ENCODE results near the gene COQ4. TPM values are rescaled to one million over a fixed set of nuclear protein-coding genes. Genes with fewer than 3 reads are reported as not detected.
"Not testable (repeated sequence)": the region's sequence is repeated elsewhere in the genome, so short reads cannot be mapped to it uniquely, and the experiment has no call there.

COQ4 gene
- total RNA-seq, 1 experiment from 2014 or later = 38.7 TPM

GRCh38 chr9:128323212-128323730 lies 632 bp downstream of the COQ4 start:
- no peak for DNase-seq
- H3K36me3 ChIP-seq = peaks cover 7% of the 10 kb centered on the region; the same call in 1 of the 2 replicates
- H3K4me3 ChIP-seq = peak overlapping the region; percentile 69
- no peaks in the 10 kb centered on the region for H3K9me3 ChIP-seq (replicated peaks)
- no peaks in the 10 kb centered on the region for H3K4me1 ChIP-seq
- peak overlapping the region; percentile 71 for H3K27ac ChIP-seq
- no peaks in the 10 kb centered on the region for H3K27me3 ChIP-seq

- H3K27me3 ChIP-seq = no peaks in the 10 kb centered on the region
- H3K27ac ChIP-seq = no peak overlapping the region
- no peaks in the 10 kb centered on the region for H3K9me3 ChIP-seq (replicated peaks)
- H3K4me1 ChIP-seq = no peaks in the 10 kb centered on the region
- DNase-seq = no peak
- H3K36me3 ChIP-seq = peaks cover 7% of the 10 kb centered on the region; the same call in 1 of the 2 replicates
- peak overlapping the region; percentile 69 for H3K4me3 ChIP-seq
These were observed 1.2 kb downstream of the COQ4 start for GRCh38 chr9:128323791-128324190.

GRCh38 chr9:128324401-128324800 lies 1.8 kb downstream of the COQ4 start:
- Histone ChIP-seq H3K4me3 (no peak overlapping the region), H3K27me3 (no peaks in the 10 kb centered on the region), H3K27ac (no peak overlapping the region), H3K4me1 (no peaks in the 10 kb centered on the region), H3K36me3 (peaks cover 7% of the 10 kb centered on the region; the same call in 1 of the 2 replicates), H3K9me3 (replicated peaks) (no peaks in the 10 kb centered on the region)
- no peak for DNase-seq

- Histone ChIP-seq H3K9me3 (replicated peaks) (no peaks in the 10 kb centered on the region), H3K27me3 (no peaks in the 10 kb centered on the region), H3K4me3 (no peak overlapping the region), H3K4me1 (no peaks in the 10 kb centered on the region), H3K36me3 (peaks cover 7% of the 10 kb centered on the region; the same call in 1 of the 2 replicates), H3K27ac (no peak overlapping the region)
- DNase-seq = no peak
These were observed 3.0 kb downstream of the COQ4 start for GRCh38 chr9:128325629-128326028.

GRCh38 chr9:128333451-128333869 lies 10.8 kb downstream of the COQ4 start:
- no peak for DNase-seq
- H3K4me3 ChIP-seq = no peak overlapping the region
- H3K36me3 ChIP-seq = no peaks in the 10 kb centered on the region
- no peaks in the 10 kb centered on the region for H3K27me3 ChIP-seq
- H3K27ac ChIP-seq = no peak overlapping the region
- H3K4me1 ChIP-seq = no peaks in the 10 kb centered on the region
- no peaks in the 10 kb centered on the region for H3K9me3 ChIP-seq (replicated peaks)

GRCh38 chr9:128335161-128335560 lies 12.5 kb downstream of the COQ4 start:
- Histone ChIP-seq H3K27ac (no peak overlapping the region), H3K4me1 (no peaks in the 10 kb centered on the region), H3K27me3 (no peaks in the 10 kb centered on the region), H3K36me3 (no peaks in the 10 kb centered on the region), H3K4me3 (no peak overlapping the region), H3K9me3 (replicated peaks) (no peaks in the 10 kb centered on the region)
- DNase-seq = no peak

- Histone ChIP-seq H3K36me3 (no peaks in the 10 kb centered on the region), H3K4me3 (no peak overlapping the region), H3K4me1 (no peaks in the 10 kb centered on the region), H3K27ac (no peak overlapping the region), H3K27me3 (no peaks in the 10 kb centered on the region), H3K9me3 (replicated peaks) (no peaks in the 10 kb centered on the region)
- DNase-seq = no peak
These were observed 13.3 kb downstream of the COQ4 start for GRCh38 chr9:128335914-128336313.

GRCh38 chr9:128337936-128338335 lies 15.3 kb downstream of the COQ4 start:
- no peak overlapping the region for H3K27ac ChIP-seq
- H3K36me3 ChIP-seq = no peaks in the 10 kb centered on the region
- no peak overlapping the region for H3K4me3 ChIP-seq

GRCh38 chr9:128338852-128339614 lies 16.4 kb downstream of the COQ4 start:
- H3K4me1 ChIP-seq; DNase-seq; H3K27ac ChIP-seq; H3K27me3 ChIP-seq; H3K4me3 ChIP-seq; H3K36me3 ChIP-seq; H3K9me3 ChIP-seq (replicated peaks): not testable (repeated sequence)

More at GRCh38 chr9:128337936-128338335, 15.3 kb downstream of the COQ4 start:
- Histone ChIP-seq H3K4me1 (no peaks in the 10 kb centered on the region), H3K9me3 (replicated peaks) (no peaks in the 10 kb centered on the region), H3K27me3 (no peaks in the 10 kb centered on the region)
- no peak for DNase-seq

- Histone ChIP-seq H3K27me3 (no peaks in the 10 kb centered on the region), H3K27ac (no peak within 1 kb of the TSS), H3K9me3 (replicated peaks) (no peaks in the 10 kb centered on the region), H3K36me3 (no peaks in the 10 kb centered on the region; the same call in 1 of the 2 replicates), H3K4me3 (peak within 1 kb of the TSS; percentile 86), H3K4me1 (no peaks in the 10 kb centered on the region)
- DNase-seq = peak; percentile 78 to 86
These were observed 17.4 kb downstream of the COQ4 start, which contains the start of gene SLC27A4 for GRCh38 chr9:128339761-128340690. SLC27A4 (plus strand) TSS chr9:128340527; CDS start chr9:128343133, 2,606 bp downstream.

- Histone ChIP-seq H3K27ac (no peak overlapping the region), H3K4me1 (no peaks in the 10 kb centered on the region), H3K4me3 (peak overlapping the region; percentile 86), H3K27me3 (no peaks in the 10 kb centered on the region), H3K36me3 (peaks cover 7% of the 10 kb centered on the region; the same call in 1 of the 2 replicates), H3K9me3 (replicated peaks) (no peaks in the 10 kb centered on the region)
- no peak for DNase-seq
These were observed 18.2 kb downstream of the COQ4 start for GRCh38 chr9:128340691-128341434.

GRCh38 chr9:128341435-128341849 lies 18.8 kb downstream of the COQ4 start:
- Histone ChIP-seq H3K9me3 (replicated peaks) (no peaks in the 10 kb centered on the region), H3K36me3 (peaks cover 7% of the 10 kb centered on the region; the same call in 1 of the 2 replicates), H3K27me3 (no peaks in the 10 kb centered on the region), H3K4me3 (peak overlapping the region; percentile 86), H3K4me1 (no peaks in the 10 kb centered on the region), H3K27ac (no peak overlapping the region)
- peak; percentile 83 to 87 for DNase-seq

GRCh38 chr9:128342971-128343680 lies 20.5 kb downstream of the COQ4 start:
- Histone ChIP-seq H3K9me3 (replicated peaks) (no peaks in the 10 kb centered on the region), H3K4me3 (no peak overlapping the region), H3K4me1 (no peaks in the 10 kb centered on the region), H3K36me3 (peaks cover 12% of the 10 kb centered on the region; the same call in 1 of the 2 replicates), H3K27ac (no peak overlapping the region), H3K27me3 (no peaks in the 10 kb centered on the region)
- DNase-seq = no peak
